Osteocyte (in vitro differentiated cells): ENCODE results near the gene CLEC4F. TPM values are rescaled to one million over a fixed set of nuclear protein-coding genes. Genes with fewer than 3 reads are reported as not detected.

Experiments
- DNase-seq: peaks from one replicate; pipeline ENCODE4 v3.0.0; 2021; ENCODE audit warnings: mixed read lengths; ENCODE audit not compliant: unreplicated experiment; ENCODE audit errors: extremely low spot score
- H3K27ac Mint-ChIP-seq: one replicate; pipeline ENCODE4 v1.8.0; 2021; ENCODE audit warnings: mild to moderate bottlenecking, mixed read lengths; ENCODE audit not compliant: unreplicated experiment
- H3K27me3 Mint-ChIP-seq: one replicate; pipeline ENCODE4 v1.8.0; 2021; ENCODE audit warnings: mixed read lengths; ENCODE audit not compliant: unreplicated experiment
- H3K36me3 Mint-ChIP-seq: one replicate; pipeline ENCODE4 v1.8.0; 2021; ENCODE audit warnings: mixed read lengths; ENCODE audit not compliant: unreplicated experiment
- H3K4me1 Mint-ChIP-seq: one replicate; pipeline ENCODE4 v1.8.0; 2021; ENCODE audit warnings: mixed read lengths; ENCODE audit not compliant: unreplicated experiment
- H3K4me3 Mint-ChIP-seq: one replicate; pipeline ENCODE4 v1.8.0; 2021; ENCODE audit warnings: mild to moderate bottlenecking, moderate library complexity, mixed read lengths; ENCODE audit not compliant: unreplicated experiment
- H3K9me3 Mint-ChIP-seq: one replicate; pipeline ENCODE4 v1.8.0; 2021; ENCODE audit warnings: mixed read lengths; ENCODE audit not compliant: unreplicated experiment
- CTCF ChIP-seq: fragments of 200-600 bp; sonication (generic); IDR thresholded peaks from 2 replicates; pipeline ENCODE4 v1.5.0; 2021; ENCODE audit warnings: antibody characterized with exemption, mild to moderate bottlenecking, moderate library complexity
- total RNA-seq: library from RNA; stranded (reverse); gene quantifications from 2 replicates; pipeline ENCODE4 v1.2.1, GENCODE V29; 2021

The CLEC4F gene
- total RNA-seq, 1 donor from 2014 or later, result not detected

DNA sequence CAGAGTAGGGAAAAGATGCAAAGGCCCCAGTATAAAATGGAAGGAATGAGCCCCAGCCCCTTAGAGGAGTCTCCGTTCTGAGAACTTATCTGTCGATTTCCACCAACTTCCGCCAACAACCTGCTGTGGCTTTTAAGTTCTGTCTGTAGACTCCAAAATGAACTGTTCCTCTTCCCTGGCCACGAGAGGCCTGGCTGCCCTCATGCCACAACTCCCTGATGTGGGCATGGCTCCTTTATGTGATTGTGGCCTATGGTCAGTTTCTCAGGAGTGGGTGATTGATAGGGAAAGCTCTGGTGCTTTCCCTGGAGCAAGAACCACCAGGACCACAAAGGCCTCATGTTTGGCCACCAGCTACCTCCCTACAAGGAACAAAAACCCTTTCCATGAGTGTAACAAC lies 34.0 kb upstream of the CLEC4F start:
- H3K36me3 Mint-ChIP-seq, result no peaks in the 10 kb centered on the region
- no peaks in the 10 kb centered on the region for H3K9me3 Mint-ChIP-seq
- no peak overlapping the region for H3K27ac Mint-ChIP-seq
- H3K4me1 Mint-ChIP-seq, result no peaks in the 10 kb centered on the region
- TF ChIP-seq CTCF, result no peak
- DNase-seq, result no peak
- H3K4me3 Mint-ChIP-seq, result no peak overlapping the region
- peaks cover 63% of the 10 kb centered on the region for H3K27me3 Mint-ChIP-seq

DNA sequence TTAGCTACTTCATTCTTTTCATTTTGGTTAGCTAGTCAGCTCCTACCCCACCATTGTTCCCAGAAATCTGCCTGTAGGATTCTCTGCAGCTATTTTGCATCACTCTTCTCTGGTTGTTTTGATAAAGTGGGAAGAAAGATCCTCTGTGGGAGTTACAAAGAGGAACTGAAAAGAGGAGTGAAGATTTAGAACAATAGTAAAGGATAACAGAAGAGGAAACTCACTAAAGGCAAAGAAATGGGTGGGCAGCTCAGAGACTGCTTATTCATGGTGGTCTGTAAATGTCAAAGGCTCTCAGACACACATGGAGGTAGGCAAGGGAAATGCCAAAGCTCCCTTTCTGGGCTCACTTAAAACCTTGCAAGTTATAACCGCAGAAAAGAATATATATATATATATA lies 32.4 kb upstream of the CLEC4F start:
- no peak overlapping the region for H3K27ac Mint-ChIP-seq
- no peaks in the 10 kb centered on the region for H3K4me1 Mint-ChIP-seq
- no peaks in the 10 kb centered on the region for H3K36me3 Mint-ChIP-seq
- DNase-seq, result no peak
- peaks cover 49% of the 10 kb centered on the region for H3K27me3 Mint-ChIP-seq
- no peaks in the 10 kb centered on the region for H3K9me3 Mint-ChIP-seq
- TF ChIP-seq CTCF, result no peak
- H3K4me3 Mint-ChIP-seq, result no peak overlapping the region

DNA sequence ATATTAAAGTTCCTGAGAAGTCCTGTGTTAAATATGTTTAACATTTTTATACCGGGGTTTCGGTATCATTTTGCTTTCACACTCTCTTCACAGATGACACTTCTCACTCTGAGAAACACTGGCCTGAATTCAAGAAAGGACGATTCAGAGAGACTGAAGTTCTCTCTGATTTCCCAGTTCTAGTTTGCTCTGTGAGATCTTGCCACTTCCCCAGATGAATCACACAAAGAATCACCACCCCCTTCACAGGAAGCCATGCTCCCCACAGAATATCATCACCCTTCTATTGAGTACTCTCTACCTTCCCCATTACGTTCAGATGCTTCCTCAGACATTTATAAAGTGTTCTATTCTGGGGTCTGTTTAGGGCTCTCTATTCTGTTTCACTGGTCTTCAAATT lies 31.3 kb upstream of the CLEC4F start:
- no peak overlapping the region for H3K27ac Mint-ChIP-seq
- peaks cover 40% of the 10 kb centered on the region for H3K27me3 Mint-ChIP-seq
- no peak overlapping the region for H3K4me3 Mint-ChIP-seq
- TF ChIP-seq CTCF, result no peak
- no peaks in the 10 kb centered on the region for H3K36me3 Mint-ChIP-seq
- DNase-seq, result no peak
- H3K4me1 Mint-ChIP-seq, result no peaks in the 10 kb centered on the region
- H3K9me3 Mint-ChIP-seq, result no peaks in the 10 kb centered on the region

DNA sequence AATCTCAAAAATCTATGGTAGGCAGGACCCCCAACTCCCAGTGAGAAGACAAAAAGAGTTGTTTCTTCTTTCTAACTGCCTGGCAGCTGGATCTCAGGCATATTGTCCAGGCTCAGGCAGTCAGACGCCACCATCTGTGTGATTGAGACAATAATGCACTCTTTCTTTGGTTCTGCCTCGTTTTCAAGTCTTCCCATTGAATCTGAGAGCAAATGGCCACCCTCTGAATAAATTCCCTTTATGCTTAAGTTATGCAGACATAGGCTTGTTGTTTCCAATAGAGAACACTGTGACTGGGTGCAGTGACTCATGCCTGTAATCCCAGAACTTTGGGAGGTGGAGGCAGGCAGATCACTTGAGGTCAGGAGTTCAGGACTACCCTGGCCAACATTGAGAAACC lies 30.5 kb upstream of the CLEC4F start:
- H3K27ac Mint-ChIP-seq, result no peak overlapping the region
- peaks cover 39% of the 10 kb centered on the region for H3K27me3 Mint-ChIP-seq
- no peaks in the 10 kb centered on the region for H3K9me3 Mint-ChIP-seq
- no peaks in the 10 kb centered on the region for H3K36me3 Mint-ChIP-seq
- TF ChIP-seq CTCF, result no peak
- DNase-seq, result no peak
- no peaks in the 10 kb centered on the region for H3K4me1 Mint-ChIP-seq
- H3K4me3 Mint-ChIP-seq, result no peak overlapping the region

- no peaks in the 10 kb centered on the region for H3K36me3 Mint-ChIP-seq
- H3K4me1 Mint-ChIP-seq, result no peaks in the 10 kb centered on the region
- H3K4me3 Mint-ChIP-seq, result no peak overlapping the region
- no peak overlapping the region for H3K27ac Mint-ChIP-seq
- peaks cover 45% of the 10 kb centered on the region for H3K27me3 Mint-ChIP-seq
- TF ChIP-seq CTCF, result no peak
- H3K9me3 Mint-ChIP-seq, result no peaks in the 10 kb centered on the region
- DNase-seq, result no peak
Measured at GRCh38 chr2:70842401-70842800, 22.0 kb upstream of the CLEC4F start.
